AG04449 (cell line): Measurements from ENCODE around the gene LHX2.

ENCODE experiments used
- CTCF ChIA-PET: fragments of 350-600 bp; formaldehyde crosslinking; extraction: SDS; loops from one replicate; lab custom pipeline; 2021; ENCODE audit warnings: antibody characterized with exemption; lab: Yijun Ruan, JAX
- POLR2A ChIA-PET: fragments of 400-600, 350-600 bp; formaldehyde crosslinking; extraction: SDS; loops from one replicate; lab custom pipeline; 2020; ENCODE audit warnings: antibody characterized with exemption, inconsistent platforms; lab: Yijun Ruan, JAX
- DNase-seq: peaks from one replicate; pipeline ENCODE4 v3.0.0-alpha.2; 2010; ENCODE audit warnings: low read depth, low spot score
- H3K4me3 ChIP-seq: 2 replicates; pipeline ENCODE4 v1.5.1; 2011; ENCODE audit warnings: low read depth, mild to moderate bottlenecking, control low read depth, low read length
- CTCF ChIP-seq: IDR thresholded peaks from one replicate; pipeline ENCODE4 v1.5.1; 2011; ENCODE audit warnings: mild to moderate bottlenecking, moderate library complexity, low read length, control low read depth, inconsistent platforms; ENCODE audit not compliant: insufficient read depth; ENCODE audit errors: missing control alignments

The LHX2 gene

GRCh38 chr9:124045076-124045829 is 33.7 kb downstream of the LHX2 start:
- no peak for TF ChIP-seq CTCF
- ChIA-PET POLR2A (no interaction called here), CTCF (interaction anchor here (1.3 to 1.4 kb wide), 2 partner anchors 10 to 501 kb away, joined by 3 read pairs; no protein-coding TSS in a partner anchor)
- peak overlapping the region; percentile 44 for H3K4me3 ChIP-seq
- no peak for DNase-seq

- no peak for DNase-seq
- no peak for TF ChIP-seq CTCF
- H3K4me3 ChIP-seq, result peak overlapping the region; percentile 44
- ChIA-PET POLR2A (no interaction called here), CTCF (interaction anchor here (1.3 to 1.4 kb wide), 2 partner anchors 9 to 502 kb away, joined by 3 read pairs; no protein-coding TSS in a partner anchor)
Measured at GRCh38 chr9:124045830-124046177, 34.2 kb downstream of the LHX2 start.

DNA sequence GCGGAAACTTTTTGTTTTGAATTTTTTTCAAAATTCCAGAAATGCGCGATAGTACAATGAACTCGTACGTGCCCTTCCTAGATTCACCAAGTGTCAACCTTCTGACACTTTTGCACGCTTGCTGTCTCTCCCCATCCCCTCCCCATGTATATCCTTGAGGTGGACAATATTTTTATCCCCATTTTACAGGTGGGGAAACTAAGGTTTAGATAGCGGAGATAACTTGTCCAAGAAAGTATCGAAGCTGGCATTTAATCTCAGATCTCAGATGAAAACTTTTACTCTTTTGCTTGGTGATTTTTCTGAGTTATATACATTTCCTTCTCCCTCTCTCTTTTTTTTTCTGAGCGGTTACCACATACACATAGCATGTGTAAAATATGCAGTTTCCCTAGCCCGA is 34.6 kb downstream of the LHX2 start:
- TF ChIP-seq CTCF, result no peak
- H3K4me3 ChIP-seq, result no peak overlapping the region
- CTCF ChIA-PET, result interaction anchor here (1.3 to 1.4 kb wide), 2 partner anchors 9 to 502 kb away, joined by 3 read pairs; no protein-coding TSS in a partner anchor
- DNase-seq, result no peak
- POLR2A ChIA-PET, result no interaction called here

DNA sequence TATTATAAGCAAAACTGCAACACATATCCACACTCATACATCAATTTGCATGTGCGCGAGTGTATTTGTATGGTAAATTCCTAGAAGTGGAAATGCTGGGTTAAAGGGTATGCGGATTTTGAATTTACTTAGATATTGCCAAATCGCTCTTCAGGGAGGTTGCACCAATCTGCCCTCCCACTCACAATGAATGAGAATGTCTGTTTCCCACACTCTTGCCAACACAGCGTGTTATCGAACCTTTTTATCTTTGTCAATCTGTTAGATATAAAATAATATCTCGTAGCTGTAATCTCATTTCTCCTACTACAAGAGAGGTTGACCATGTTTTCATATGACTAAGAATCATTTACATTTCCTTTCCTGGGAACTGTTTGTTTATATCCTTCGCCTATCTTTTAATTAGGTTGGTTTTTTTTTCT is 35.7 kb downstream of the LHX2 start:
- H3K4me3 ChIP-seq, result no peak overlapping the region
- ChIA-PET POLR2A (no interaction called here), CTCF (interaction anchor here (1.0 kb wide), 1 partner anchor 8 kb away, joined by 3 read pairs; no protein-coding TSS in a partner anchor)
- DNase-seq, result no peak
- TF ChIP-seq CTCF, result no peak

GRCh38 chr9:124050955-124051354 is 39.4 kb downstream of the LHX2 start:
- TF ChIP-seq CTCF, result no peak
- ChIA-PET CTCF (interaction anchor here (10.9 kb wide), 1 partner anchor 10 kb away, joined by 122 read pairs; no protein-coding TSS in a partner anchor), POLR2A (no interaction called here)
- H3K4me3 ChIP-seq, result no peak overlapping the region
- no peak for DNase-seq

GRCh38 chr9:124052401-124052800 is 40.8 kb downstream of the LHX2 start:
- TF ChIP-seq CTCF, result no peak
- ChIA-PET POLR2A (no interaction called here), CTCF (interaction anchor here (1.2 to 10.9 kb wide), 2 partner anchors 12 to 650 kb away, joined by 3 to 122 read pairs; no protein-coding TSS in a partner anchor)
- DNase-seq, result no peak
- no peak overlapping the region for H3K4me3 ChIP-seq
